GM23248 (cell line): ENCODE measurements around the gene SHISAL2B. TPM values are rescaled to one million over a fixed set of nuclear protein-coding genes. Genes with fewer than 3 reads are reported as not detected.
"Not testable (repeated sequence)": the region's sequence is repeated elsewhere in the genome, so short reads cannot be mapped to it uniquely, and the experiment has no call there.

Experiments used
- DNase-seq: peaks from one replicate; pipeline ENCODE4 v3.0.0-alpha.2; 2015
- H2AFZ ChIP-seq: fragments of 200-600 bp; sonication (generic); 2 replicates; pipeline ENCODE4 v1.6.1; 2016; ENCODE audit warnings: antibody characterized with exemption
- H3F3A ChIP-seq: fragments of 200-600 bp; sonication (generic); 2 replicates; pipeline ENCODE4 v1.6.1; 2016; ENCODE audit warnings: mild to moderate bottlenecking, antibody characterized with exemption, mixed run types; ENCODE audit not compliant: insufficient read depth
- H3K27ac ChIP-seq: fragments of 200-600 bp; sonication (generic); 2 replicates; pipeline ENCODE4 v1.5.1; 2016; ENCODE audit warnings: mild to moderate bottlenecking
- H3K27me3 ChIP-seq: fragments of 200-600 bp; sonication (generic); replicated peaks from 2 replicates; pipeline ENCODE4 v1.6.1; 2016; ENCODE audit warnings: mild to moderate bottlenecking; ENCODE audit not compliant: insufficient read depth
- H3K36me3 ChIP-seq: fragments of 200-600 bp; sonication (generic); 2 replicates; pipeline ENCODE4 v1.6.1; 2016; ENCODE audit warnings: low read depth, mild to moderate bottlenecking
- H3K4me1 ChIP-seq: fragments of 200-600 bp; sonication (generic); 2 replicates; pipeline ENCODE4 v1.6.1; 2016; ENCODE audit warnings: mild to moderate bottlenecking; ENCODE audit not compliant: insufficient read depth
- H3K4me2 ChIP-seq: fragments of 200-600 bp; sonication (generic); one replicate; pipeline ENCODE4 v1.6.1; 2016; ENCODE audit warnings: mild to moderate bottlenecking; ENCODE audit not compliant: unreplicated experiment
- H3K4me3 ChIP-seq: fragments of 200-600 bp; sonication (generic); 2 replicates; pipeline ENCODE4 v1.5.1; 2016; ENCODE audit warnings: mild to moderate bottlenecking
- H3K79me2 ChIP-seq: fragments of 200-600 bp; sonication (generic); 2 replicates; pipeline ENCODE4 v1.6.1; 2016; ENCODE audit warnings: mild to moderate bottlenecking; ENCODE audit not compliant: insufficient read depth
- H3K9ac ChIP-seq: fragments of 200-600 bp; sonication (generic); 2 replicates; pipeline ENCODE4 v1.6.1; 2016; ENCODE audit warnings: mild to moderate bottlenecking
- H3K9me2 ChIP-seq: fragments of 200-600 bp; sonication (generic); 2 replicates; pipeline ENCODE4 v1.6.1; 2016; ENCODE audit warnings: mixed run types, mild to moderate bottlenecking, moderate library complexity; ENCODE audit not compliant: insufficient read depth
- H3K9me3 ChIP-seq: fragments of 200-600 bp; sonication (generic); one replicate; pipeline ENCODE4 v1.6.1; 2017; ENCODE audit warnings: low read depth
- H4K20me1 ChIP-seq: fragments of 200-600 bp; sonication (generic); 2 replicates; pipeline ENCODE4 v1.6.0; 2016; ENCODE audit not compliant: insufficient read depth
- EZH2 ChIP-seq: fragments of 200-600 bp; sonication (generic); IDR thresholded peaks from 2 replicates; pipeline ENCODE4 v1.6.1; 2018; ENCODE audit warnings: antibody characterized with exemption, mild to moderate bottlenecking; ENCODE audit not compliant: insufficient read depth, poor library complexity, severe bottlenecking
- EZH2phosphoT487 ChIP-seq: fragments of 200-600 bp; sonication (generic); IDR thresholded peaks from 2 replicates; pipeline ENCODE4 v1.6.1; 2018; ENCODE audit warnings: antibody characterized with exemption, moderate library complexity, mild to moderate bottlenecking, low read depth; ENCODE audit not compliant: insufficient read depth
- WGBS, 2 experiments: methylation state at CpG; one replicate each; pipeline ENCODE4 v1.1.6; 2015 to 2017; ENCODE audit warnings: low lambda C conversion rate in 2 of 2, low coverage in 1 of 2; ENCODE audit errors: missing lambda C conversion rate in 2 of 2; 5-methylcytosine and 5-hydroxymethylcytosine counted together
- in situ Hi-C: fragments of 300-500 bp; cut with MboI; formaldehyde crosslinking; loops from 2 replicates; pipeline ENCODE4 v1.15.0; 2020
- polyA plus RNA-seq: library from polyadenylated mRNA; unstranded; fragments of >200 nt; fragmentation: Nextera tagmentation; extraction: Ambion mirVana; gene quantifications from 2 replicates; pipeline ENCODE4 v1.2.1, GENCODE V29; 2016
- total RNA-seq: library from RNA; depleted of rRNA; stranded (reverse); fragments of >200 nt; shearing (Covaris generic); gene quantifications from 2 replicates; pipeline ENCODE4 v1.2.3, GENCODE V29; 2014

The SHISAL2B gene
- total and polyA plus RNA-seq, 2 experiments from 2014 or later: not detected

DNA sequence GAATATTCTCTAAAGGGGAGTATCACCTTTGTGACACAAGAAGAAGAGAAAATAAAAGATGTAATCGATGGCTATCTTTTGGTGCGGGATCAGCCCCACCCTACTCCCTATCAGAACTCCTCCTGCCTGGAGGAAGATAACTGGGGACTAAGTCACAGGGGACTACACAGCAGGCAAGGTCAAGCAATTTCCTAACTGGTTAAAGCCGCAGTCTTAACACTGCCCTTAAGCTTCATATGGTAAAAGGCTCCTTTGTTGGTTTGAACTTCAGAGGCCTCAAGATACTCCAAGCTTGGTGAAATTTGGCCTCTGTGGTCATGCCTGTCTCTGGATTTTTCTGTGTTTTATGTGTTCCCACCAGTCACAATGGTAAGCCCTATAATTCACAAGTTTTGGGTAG is 1.3 kb upstream of the SHISAL2B start:
- Histone ChIP-seq H3K4me3 (no peak overlapping the region), H2AFZ (no peak overlapping the region), H3K9ac (no peak overlapping the region), H3F3A (no peaks in the 10 kb centered on the region), H4K20me1 (no peaks in the 10 kb centered on the region), H3K4me2 (no peak overlapping the region), H3K9me2 (no peaks in the 10 kb centered on the region), H3K79me2 (no peaks in the 10 kb centered on the region), H3K36me3 (no peaks in the 10 kb centered on the region), H3K27ac (no peak overlapping the region), H3K4me1 (no peaks in the 10 kb centered on the region), H3K9me3 (no peaks in the 10 kb centered on the region), H3K27me3 (peaks cover 63% of the 10 kb centered on the region)
- TF ChIP-seq EZH2phosphoT487 (no peak), EZH2 (no peak)
- WGBS, 2 experiments: 75 to 80% methylated on average over 3 of the region's 3 CpGs
- no peak for DNase-seq
- in situ Hi-C loops: no loop called here

GRCh38 chr5:64690104-64690416 is 243 bp upstream of the SHISAL2B start:
- in situ Hi-C loops: no loop called here
- Histone ChIP-seq H3K79me2 (no peaks in the 10 kb centered on the region), H3K9me3 (no peaks in the 10 kb centered on the region), H3K4me2 (peak overlapping the region; percentile 71), H3K9me2 (no peaks in the 10 kb centered on the region), H3K27ac (no peak overlapping the region), H3F3A (no peaks in the 10 kb centered on the region), H2AFZ (peak overlapping the region; percentile 56; the same call in 1 of the 2 replicates), H3K9ac (no peak overlapping the region), H3K4me1 (no peaks in the 10 kb centered on the region), H4K20me1 (no peaks in the 10 kb centered on the region), H3K27me3 (peaks cover 61% of the 10 kb centered on the region), H3K36me3 (no peaks in the 10 kb centered on the region), H3K4me3 (peak overlapping the region; percentile 52)
- DNase-seq: no peak
- WGBS, 2 experiments: 0 to 2% methylated on average over 9 of the region's 9 CpGs
- TF ChIP-seq EZH2: no peak
- TF ChIP-seq EZH2phosphoT487: no peak

DNA sequence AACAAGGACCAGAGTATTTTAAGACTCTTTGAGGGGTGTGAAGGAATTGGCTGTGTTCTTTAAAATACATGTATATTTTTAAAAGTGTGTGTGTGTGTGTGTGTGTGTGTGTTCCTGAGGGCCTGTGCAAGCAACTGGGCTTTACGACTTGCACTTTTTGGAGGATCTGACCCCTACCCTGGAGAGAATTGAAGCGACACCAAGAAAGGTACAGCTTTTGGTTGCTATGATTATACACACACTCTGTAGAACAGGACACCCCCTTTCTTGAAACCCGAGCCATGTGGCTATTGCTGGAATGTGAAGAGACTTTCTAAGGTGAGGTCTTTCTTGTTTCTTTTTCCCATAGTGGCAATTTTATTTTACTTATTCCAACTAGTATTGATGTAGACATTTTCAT is 988 bp downstream of the SHISAL2B start:
- Histone ChIP-seq H3K9ac (no peak overlapping the region), H3F3A (no peaks in the 10 kb centered on the region), H3K27ac (no peak overlapping the region), H2AFZ (no peak overlapping the region; the same call in 1 of the 2 replicates), H4K20me1 (no peaks in the 10 kb centered on the region), H3K4me3 (no peak overlapping the region), H3K4me2 (no peak overlapping the region), H3K79me2 (no peaks in the 10 kb centered on the region), H3K36me3 (no peaks in the 10 kb centered on the region), H3K9me2 (no peaks in the 10 kb centered on the region), H3K9me3 (no peaks in the 10 kb centered on the region), H3K27me3 (peaks cover 55% of the 10 kb centered on the region), H3K4me1 (no peaks in the 10 kb centered on the region)
- no peak for TF ChIP-seq EZH2
- no peak for TF ChIP-seq EZH2phosphoT487
- no peak for DNase-seq
- WGBS, 2 experiments: 0 to 6% methylated on average over 3 of the region's 3 CpGs
- in situ Hi-C loops: no loop called here

- H4K20me1 ChIP-seq: no peaks in the 10 kb centered on the region
- 44 to 47% methylated on average over 2 of the region's 2 CpGs for WGBS, 2 experiments
- H3K4me2 ChIP-seq: no peak overlapping the region
- no peaks in the 10 kb centered on the region for H3F3A ChIP-seq
- no peaks in the 10 kb centered on the region for H3K79me2 ChIP-seq
- H2AFZ ChIP-seq: no peak overlapping the region
- in situ Hi-C loops: no loop called here
- no peak overlapping the region for H3K27ac ChIP-seq
- H3K9me3 ChIP-seq: no peaks in the 10 kb centered on the region
- no peak overlapping the region for H3K4me3 ChIP-seq
- H3K27me3 ChIP-seq: peaks cover 45% of the 10 kb centered on the region
- H3K36me3 ChIP-seq: no peaks in the 10 kb centered on the region
- H3K9me2 ChIP-seq: no peaks in the 10 kb centered on the region
- H3K4me1 ChIP-seq: no peaks in the 10 kb centered on the region
- no peak for TF ChIP-seq EZH2
- TF ChIP-seq EZH2phosphoT487: no peak
- DNase-seq: no peak
- H3K9ac ChIP-seq: no peak overlapping the region
Observed at GRCh38 chr5:64693636-64694035, 3.3 kb downstream of the SHISAL2B start.

DNA sequence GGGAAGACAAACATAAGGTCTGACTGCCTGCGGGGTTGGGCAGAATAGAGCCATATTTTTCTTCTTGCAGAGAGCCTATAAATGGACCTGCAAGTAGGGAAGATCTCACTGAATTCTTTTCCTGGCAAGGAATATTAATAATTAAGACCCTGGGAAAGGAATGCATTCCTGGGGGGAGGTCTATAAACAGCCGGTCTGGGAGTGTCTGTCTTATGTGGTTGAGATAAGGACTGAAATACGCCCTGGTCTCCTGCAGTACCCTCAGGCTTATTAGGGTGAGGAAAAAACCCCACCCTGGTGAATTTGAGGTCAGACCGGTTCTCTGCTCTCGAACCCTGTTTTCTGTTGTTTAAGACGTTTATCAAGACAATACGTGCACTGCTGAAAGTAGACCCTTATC is 6.1 kb downstream of the SHISAL2B start:
- DNase-seq, H3K36me3 ChIP-seq, H3K9ac ChIP-seq, H3K4me3 ChIP-seq, H4K20me1 ChIP-seq, H3K4me2 ChIP-seq, H3F3A ChIP-seq, H3K4me1 ChIP-seq, in situ Hi-C loops, H3K9me2 ChIP-seq, H2AFZ ChIP-seq, H3K9me3 ChIP-seq, H3K79me2 ChIP-seq, H3K27ac ChIP-seq: not testable (repeated sequence)
- WGBS, 2 experiments: 62 to 67% methylated on average over 7 of the region's 7 CpGs
- peaks cover 23% of the 10 kb centered on the region for H3K27me3 ChIP-seq
